GM19025 (cell line): Measurements from ENCODE around the gene TECPR2.

ENCODE experiments used
- ATAC-seq: cut with Tn5 transposase; IDR thresholded peaks from one replicate; pipeline ENCODE4 v1.9.1; 2021; ENCODE audit warnings: mild to moderate bottlenecking, low read depth, moderate library complexity; ENCODE audit not compliant: unreplicated experiment

The TECPR2 gene

GRCh38 chr14:102419276-102419675 lies 56.5 kb downstream of the TECPR2 start:
- ATAC-seq, result no peak

GRCh38 chr14:102419716-102420115 lies 57.0 kb downstream of the TECPR2 start:
- ATAC-seq, result no peak

- no peak for ATAC-seq
These were observed 58.8 kb downstream of the TECPR2 start for GRCh38 chr14:102421411-102422057.

- no peak for ATAC-seq
These were observed 61.8 kb downstream of the TECPR2 start for GRCh38 chr14:102424520-102424919.

GRCh38 chr14:102424923-102425322 lies 62.2 kb downstream of the TECPR2 start:
- no peak for ATAC-seq

GRCh38 chr14:102426796-102427195 lies 64.1 kb downstream of the TECPR2 start:
- ATAC-seq, result no peak

- no peak for ATAC-seq
These were observed 64.9 kb downstream of the TECPR2 start for GRCh38 chr14:102427642-102428041.

GRCh38 chr14:102430212-102430908 lies 67.6 kb downstream of the TECPR2 start:
- no peak for ATAC-seq

- ATAC-seq, result no peak
These were observed 69.0 kb downstream of the TECPR2 start for GRCh38 chr14:102431751-102432150.

GRCh38 chr14:102434647-102435175 lies 72.0 kb downstream of the TECPR2 start:
- no peak for ATAC-seq

- ATAC-seq, result no peak
These were observed 75.5 kb downstream of the TECPR2 start for GRCh38 chr14:102437997-102438915.

- ATAC-seq, result no peak
These were observed 76.8 kb downstream of the TECPR2 start for GRCh38 chr14:102439556-102439955.

- no peak for ATAC-seq
These were observed 77.7 kb downstream of the TECPR2 start for GRCh38 chr14:102440392-102440791.

- no peak for ATAC-seq
These were observed 79.8 kb downstream of the TECPR2 start for GRCh38 chr14:102442241-102443211.

GRCh38 chr14:102445066-102445465 lies 82.3 kb downstream of the TECPR2 start:
- no peak for ATAC-seq

GRCh38 chr14:102445641-102446040 lies 82.9 kb downstream of the TECPR2 start:
- ATAC-seq, result no peak

GRCh38 chr14:102450206-102451063 lies 87.7 kb downstream of the TECPR2 start:
- ATAC-seq, result no peak

GRCh38 chr14:102451064-102451352 lies 88.3 kb downstream of the TECPR2 start:
- no peak for ATAC-seq

- no peak for ATAC-seq
These were observed 89.6 kb downstream of the TECPR2 start for GRCh38 chr14:102452302-102452701.
